ENCODE measurements around the gene MRAS. TPM values are rescaled to one million over a fixed set of nuclear protein-coding genes. Genes with fewer than 3 reads are reported as not detected.

Gene MRAS
- total and polyA plus RNA-seq, 2 of the 13 experiments (the other 11 are each of a cell fraction or from before 2014, with no cell fraction given): 8.8 to 36.2 TPM

DNA sequence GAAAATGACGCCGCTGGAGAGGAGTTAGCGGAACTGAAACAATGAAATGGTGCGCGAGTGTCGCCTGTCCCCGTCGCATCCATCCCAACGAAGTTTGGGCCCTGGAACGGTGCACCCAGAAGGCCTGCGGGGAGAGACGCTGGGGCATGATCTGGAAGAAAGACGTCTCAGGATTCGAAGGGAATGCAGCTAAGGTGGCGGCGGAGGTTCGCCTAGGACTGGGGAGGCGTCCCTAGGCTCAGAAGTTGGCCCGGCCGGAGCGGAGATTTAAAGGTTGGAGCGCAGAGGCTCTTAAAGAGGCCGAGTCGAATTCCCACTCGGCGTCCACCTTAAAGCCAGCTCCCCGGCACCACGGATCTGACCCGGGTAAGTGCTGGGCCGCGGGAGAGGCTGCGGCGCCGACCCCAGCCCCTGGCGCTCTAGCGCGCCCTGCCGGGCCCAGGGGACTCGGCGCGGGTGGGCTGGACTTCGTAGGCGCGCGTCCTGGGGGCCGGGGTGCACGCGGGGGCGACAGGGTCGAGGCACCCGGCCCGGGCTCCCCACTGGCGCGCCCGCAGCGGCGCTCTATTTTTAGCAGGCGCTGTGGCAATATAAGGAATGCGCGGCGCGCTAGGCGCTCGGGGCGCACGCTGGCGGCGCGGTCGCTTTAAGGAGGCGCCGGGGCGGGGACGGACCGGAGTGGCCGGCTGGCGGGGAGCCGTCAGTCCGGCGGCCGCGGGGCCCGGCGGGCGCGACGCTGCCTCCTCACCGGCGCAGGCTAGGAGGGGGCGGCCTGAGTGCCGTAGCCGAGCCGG is at the start of gene MRAS (continued):
- TF ChIP-seq DMTF1 (CRISPR knock-in tag; IDR thresholded peaks at IDR 0.05) (no peak), KLF15 (CRISPR knock-in tag; IDR thresholded peaks at IDR 0.05; ENCODE audit: borderline replicate concordance) (no peak), REPIN1 (CRISPR knock-in tag; IDR thresholded peaks at IDR 0.05; ENCODE audit: borderline replicate concordance, low read depth) (peak; percentile 43; the same call in 1 of the 2 replicates), ZFX (CRISPR knock-in tag; IDR thresholded peaks at IDR 0.05; ENCODE audit: low read depth) (peak; percentile 75), NR2F1 (CRISPR knock-in tag; IDR thresholded peaks at IDR 0.05) (peak in 1 of 2 experiments; percentile 29; a peak in 1 of 4 replicates), ZNF414 (CRISPR knock-in tag; IDR thresholded peaks at IDR 0.05) (no peak), U2AF2 (IDR thresholded peaks at IDR 0.05; ENCODE audit: low read depth, low read length) (no peak), ZNF160 (CRISPR knock-in tag; IDR thresholded peaks at IDR 0.05) (peak; percentile 51; the same call in 1 of the 2 replicates), NAIF1 (CRISPR knock-in tag; IDR thresholded peaks at IDR 0.05; ENCODE audit: borderline replicate concordance) (no peak), ZNF543 (CRISPR knock-in tag; IDR thresholded peaks at IDR 0.05) (0 out of 2 replicates have a peak, but pooled peaks have one; percentile 51), ZBTB7A (CRISPR knock-in tag; IDR thresholded peaks at IDR 0.05) (peak; percentile 59), TEAD2 (CRISPR knock-in tag; IDR thresholded peaks at IDR 0.05) (no peak), POLR2G (IDR thresholded peaks at IDR 0.05; ENCODE audit: low read depth, low read length) (no peak), ZNF562 (CRISPR knock-in tag; IDR thresholded peaks at IDR 0.05; ENCODE audit: borderline replicate concordance) (no peak), ZNF263 (CRISPR knock-in tag; IDR thresholded peaks at IDR 0.05) (peak; percentile 18; the same call in 1 of the 2 replicates), KIAA2018 (CRISPR knock-in tag; IDR thresholded peaks at IDR 0.05; ENCODE audit: borderline replicate concordance) (no peak), ZSCAN20 (CRISPR knock-in tag; IDR thresholded peaks at IDR 0.05; ENCODE audit: borderline replicate concordance) (peak; percentile 68; the same call in 1 of the 2 replicates)
